ENCODE results near the gene NELL1.

The NELL1 gene

GRCh38 chr11:21185959-21186358, 516.6 kb downstream of the NELL1 start:
- TF ChIP-seq POLR2AphosphoS5 (IDR thresholded peaks at IDR 0.05; ENCODE audit: low read depth, low read length) = no peak
- TF ChIP-seq TAF1 (IDR thresholded peaks at IDR 0.05; ENCODE audit: borderline replicate concordance, insufficient read depth, low read length) = no peak
- no peak for TF ChIP-seq FOXP2 (optimal IDR thresholded peaks at IDR 0.05; ENCODE audit: borderline replicate concordance, extremely low read depth, extremely low read length, insufficient read depth)
- TF ChIP-seq, protein P1, sequence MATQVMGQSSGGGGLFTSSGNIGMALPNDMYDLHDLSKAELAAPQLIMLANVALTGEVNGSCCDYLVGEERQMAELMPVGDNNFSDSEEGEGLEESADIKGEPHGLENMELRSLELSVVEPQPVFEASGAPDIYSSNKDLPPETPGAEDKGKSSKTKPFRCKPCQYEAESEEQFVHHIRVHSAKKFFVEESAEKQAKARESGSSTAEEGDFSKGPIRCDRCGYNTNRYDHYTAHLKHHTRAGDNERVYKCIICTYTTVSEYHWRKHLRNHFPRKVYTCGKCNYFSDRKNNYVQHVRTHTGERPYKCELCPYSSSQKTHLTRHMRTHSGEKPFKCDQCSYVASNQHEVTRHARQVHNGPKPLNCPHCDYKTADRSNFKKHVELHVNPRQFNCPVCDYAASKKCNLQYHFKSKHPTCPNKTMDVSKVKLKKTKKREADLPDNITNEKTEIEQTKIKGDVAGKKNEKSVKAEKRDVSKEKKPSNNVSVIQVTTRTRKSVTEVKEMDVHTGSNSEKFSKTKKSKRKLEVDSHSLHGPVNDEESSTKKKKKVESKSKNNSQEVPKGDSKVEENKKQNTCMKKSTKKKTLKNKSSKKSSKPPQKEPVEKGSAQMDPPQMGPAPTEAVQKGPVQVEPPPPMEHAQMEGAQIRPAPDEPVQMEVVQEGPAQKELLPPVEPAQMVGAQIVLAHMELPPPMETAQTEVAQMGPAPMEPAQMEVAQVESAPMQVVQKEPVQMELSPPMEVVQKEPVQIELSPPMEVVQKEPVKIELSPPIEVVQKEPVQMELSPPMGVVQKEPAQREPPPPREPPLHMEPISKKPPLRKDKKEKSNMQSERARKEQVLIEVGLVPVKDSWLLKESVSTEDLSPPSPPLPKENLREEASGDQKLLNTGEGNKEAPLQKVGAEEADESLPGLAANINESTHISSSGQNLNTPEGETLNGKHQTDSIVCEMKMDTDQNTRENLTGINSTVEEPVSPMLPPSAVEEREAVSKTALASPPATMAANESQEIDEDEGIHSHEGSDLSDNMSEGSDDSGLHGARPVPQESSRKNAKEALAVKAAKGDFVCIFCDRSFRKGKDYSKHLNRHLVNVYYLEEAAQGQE (IDR thresholded peaks at IDR 0.05; ENCODE audit: insufficient read depth in 1 of 2, low read depth in 2 of 2, low read length in 2 of 2) = no peak
- TF ChIP-seq SIN3A (IDR thresholded peaks at IDR 0.05; ENCODE audit: borderline replicate concordance, insufficient read depth, low read length) = no peak

DNA sequence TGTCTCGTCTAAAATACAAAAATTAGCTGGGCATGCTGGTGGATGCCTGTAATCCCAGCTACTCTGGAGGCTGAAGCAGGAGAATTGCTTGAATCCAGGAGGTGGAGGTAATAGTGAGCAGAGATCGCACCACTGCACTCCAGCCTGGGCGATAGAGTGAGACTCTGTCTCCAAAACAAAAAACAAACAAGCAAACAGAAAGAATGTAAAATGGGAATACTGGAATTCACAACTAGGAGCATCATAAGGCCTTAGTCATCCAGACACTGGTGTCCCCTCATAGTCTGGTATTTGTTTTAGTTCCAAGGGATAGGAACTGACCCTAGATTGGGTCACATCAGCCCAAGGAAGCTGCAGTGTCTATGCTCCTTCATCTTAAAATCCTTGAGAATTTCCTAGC, 520.8 kb downstream of the NELL1 start:
- TF ChIP-seq POLR2AphosphoS5 (IDR thresholded peaks at IDR 0.05; ENCODE audit: low read depth, low read length) (no peak), TAF1 (IDR thresholded peaks at IDR 0.05; ENCODE audit: borderline replicate concordance, insufficient read depth, low read length) (no peak), FOXP2 (optimal IDR thresholded peaks at IDR 0.05; ENCODE audit: borderline replicate concordance, extremely low read depth, extremely low read length, insufficient read depth) (no peak), SIN3A (IDR thresholded peaks at IDR 0.05; ENCODE audit: borderline replicate concordance, insufficient read depth, low read length) (no peak)
- TF ChIP-seq, protein P1 (IDR thresholded peaks at IDR 0.05; ENCODE audit: insufficient read depth in 1 of 2, low read depth in 2 of 2, low read length in 2 of 2) = no peak

DNA sequence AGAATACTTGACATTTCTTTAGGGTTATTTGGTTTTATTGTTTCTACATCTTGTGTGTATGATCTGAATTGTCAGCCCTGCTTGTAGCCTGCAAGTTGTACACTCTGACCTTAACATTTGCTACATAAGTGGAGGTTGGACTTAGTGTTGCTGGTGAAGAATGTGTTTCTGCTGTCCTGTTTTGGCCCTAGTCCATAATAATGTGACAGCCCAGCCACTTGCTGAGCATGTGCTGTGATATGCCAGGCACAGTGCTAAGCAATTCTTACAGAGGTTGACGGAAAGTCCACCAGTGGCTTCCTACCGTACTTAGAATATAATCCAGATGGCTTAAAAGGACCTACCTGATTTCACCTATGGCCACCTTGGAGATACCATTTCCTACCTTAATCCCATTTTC, 526.6 kb downstream of the NELL1 start:
- TF ChIP-seq TAF1 (IDR thresholded peaks at IDR 0.05; ENCODE audit: borderline replicate concordance, insufficient read depth, low read length) (no peak), POLR2AphosphoS5 (IDR thresholded peaks at IDR 0.05; ENCODE audit: low read depth, low read length) (no peak), FOXP2 (optimal IDR thresholded peaks at IDR 0.05; ENCODE audit: borderline replicate concordance, extremely low read depth, extremely low read length, insufficient read depth) (no peak), SIN3A (IDR thresholded peaks at IDR 0.05; ENCODE audit: borderline replicate concordance, insufficient read depth, low read length) (no peak)
- TF ChIP-seq, protein P1 (IDR thresholded peaks at IDR 0.05; ENCODE audit: insufficient read depth in 1 of 2, low read depth in 2 of 2, low read length in 2 of 2) = no peak

DNA sequence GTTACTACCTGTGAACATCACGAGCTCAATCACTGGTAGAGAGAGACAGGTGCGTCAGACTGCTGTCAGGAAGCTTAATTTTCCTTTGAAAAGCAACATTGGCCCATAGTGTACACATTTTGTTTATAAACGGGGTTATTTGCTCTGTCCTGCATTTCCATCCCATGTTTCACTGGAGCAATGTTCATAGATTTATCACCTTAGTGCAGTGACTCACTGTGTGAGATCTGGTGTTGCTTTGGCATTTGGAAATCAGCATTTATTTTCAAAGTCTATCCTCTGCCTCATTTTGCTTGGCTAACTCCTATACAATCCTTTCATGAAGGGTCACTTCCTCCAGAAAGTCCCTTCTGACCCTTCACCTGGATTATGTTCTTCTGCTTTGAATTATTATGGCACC, 529.1 kb downstream of the NELL1 start:
- TF ChIP-seq TAF1 (IDR thresholded peaks at IDR 0.05; ENCODE audit: borderline replicate concordance, insufficient read depth, low read length) = no peak
- no peak for TF ChIP-seq SIN3A (IDR thresholded peaks at IDR 0.05; ENCODE audit: borderline replicate concordance, insufficient read depth, low read length)
- TF ChIP-seq, protein P1 (IDR thresholded peaks at IDR 0.05; ENCODE audit: insufficient read depth in 1 of 2, low read depth in 2 of 2, low read length in 2 of 2) = no peak
- TF ChIP-seq FOXP2 (optimal IDR thresholded peaks at IDR 0.05; ENCODE audit: borderline replicate concordance, extremely low read depth, extremely low read length, insufficient read depth) = no peak
- TF ChIP-seq POLR2AphosphoS5 (IDR thresholded peaks at IDR 0.05; ENCODE audit: low read depth, low read length) = no peak

DNA sequence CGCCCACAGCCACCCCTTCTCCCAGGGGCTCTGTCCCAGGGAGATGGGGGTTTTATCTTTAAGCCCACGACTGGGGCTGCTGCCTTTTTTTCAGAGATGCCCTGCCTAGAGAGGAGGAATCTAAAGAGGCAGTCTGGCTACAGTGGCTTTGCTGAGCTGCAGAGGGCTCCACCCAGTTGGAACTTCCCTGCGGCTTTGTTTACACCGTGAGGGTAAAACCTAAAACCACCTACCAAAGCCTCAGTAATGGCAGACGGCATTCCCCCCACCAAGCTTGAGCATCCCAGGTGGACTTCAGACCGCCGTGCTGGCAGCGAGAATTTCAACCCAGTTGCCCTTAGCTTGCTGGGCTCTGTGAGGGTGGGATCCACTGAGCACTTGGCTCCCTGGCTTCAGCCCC, 535.8 kb downstream of the NELL1 start:
- TF ChIP-seq, protein P1 (IDR thresholded peaks at IDR 0.05; ENCODE audit: insufficient read depth in 1 of 2, low read depth in 2 of 2, low read length in 2 of 2) = no peak
- no peak for TF ChIP-seq TAF1 (IDR thresholded peaks at IDR 0.05; ENCODE audit: borderline replicate concordance, insufficient read depth, low read length)
- TF ChIP-seq SIN3A (IDR thresholded peaks at IDR 0.05; ENCODE audit: borderline replicate concordance, insufficient read depth, low read length) = no peak
- no peak for TF ChIP-seq FOXP2 (optimal IDR thresholded peaks at IDR 0.05; ENCODE audit: borderline replicate concordance, extremely low read depth, extremely low read length, insufficient read depth)
- TF ChIP-seq POLR2AphosphoS5 (IDR thresholded peaks at IDR 0.05; ENCODE audit: low read depth, low read length) = no peak
